NCI-H446 (cell line): ENCODE measurements around the gene UBE2H.
A peak's percentile ranks its signal among the peaks of the same experiment; 100 is the strongest.
"Not testable (repeated sequence)": the region's sequence is repeated elsewhere in the genome, so short reads cannot be mapped to it uniquely, and the experiment has no call there.

Experiments used
- DNase-seq, 2 experiments: peaks; one replicate each; lab custom pipeline; 2025; lab: John Stamatoyannopoulos, UW

Gene UBE2H

GRCh38 chr7:129874722-129875121, 78.0 kb downstream of the UBE2H start:
- no peak for DNase-seq

- no peak for DNase-seq
These were observed 80.7 kb downstream of the UBE2H start for GRCh38 chr7:129872054-129872453.

- DNase-seq: no peak
These were observed 82.1 kb downstream of the UBE2H start for GRCh38 chr7:129870668-129871067.

- no peak for DNase-seq
These were observed 86.5 kb downstream of the UBE2H start for GRCh38 chr7:129866251-129866650.

GRCh38 chr7:129865925-129866201, 86.9 kb downstream of the UBE2H start:
- DNase-seq: no peak

- DNase-seq: no peak
These were observed 87.5 kb downstream of the UBE2H start for GRCh38 chr7:129865093-129865924.

- DNase-seq: not testable (repeated sequence)
These were observed 88.1 kb downstream of the UBE2H start for GRCh38 chr7:129864676-129865075.

- DNase-seq: peak in 1 of 2 experiments; percentile 36
These were observed 88.7 kb downstream of the UBE2H start for GRCh38 chr7:129864042-129864441.

- DNase-seq: no peak
These were observed 90.1 kb downstream of the UBE2H start for GRCh38 chr7:129862682-129863081.

- DNase-seq: not testable (repeated sequence)
These were observed 92.0 kb downstream of the UBE2H start for GRCh38 chr7:129860784-129861183.

GRCh38 chr7:129859183-129859582, 93.6 kb downstream of the UBE2H start:
- no peak for DNase-seq

- no peak for DNase-seq
These were observed 94.3 kb downstream of the UBE2H start for GRCh38 chr7:129858490-129858889.

GRCh38 chr7:129857313-129857712, 95.4 kb downstream of the UBE2H start:
- no peak for DNase-seq

GRCh38 chr7:129855935-129856717, 96.6 kb downstream of the UBE2H start:
- DNase-seq: no peak

GRCh38 chr7:129855234-129855673, 97.5 kb downstream of the UBE2H start:
- DNase-seq: no peak

- no peak for DNase-seq
These were observed 98.4 kb downstream of the UBE2H start for GRCh38 chr7:129854401-129854800.

GRCh38 chr7:129853661-129854268, 99.0 kb downstream of the UBE2H start:
- no peak for DNase-seq

- DNase-seq: no peak
These were observed 101.0 kb downstream of the UBE2H start for GRCh38 chr7:129851809-129852208.

GRCh38 chr7:129851174-129851573, 101.6 kb downstream of the UBE2H start:
- DNase-seq: no peak

GRCh38 chr7:129848436-129848835, 104.3 kb downstream of the UBE2H start:
- no peak for DNase-seq

GRCh38 chr7:129845972-129846327, 106.8 kb downstream of the UBE2H start:
- no peak for DNase-seq

GRCh38 chr7:129845178-129845971, 107.4 kb downstream of the UBE2H start:
- DNase-seq: no peak
